ENCODE measurements around the gene ZMIZ1.
A peak's percentile ranks its signal among the peaks of the same experiment; 100 is the strongest.

Gene ZMIZ1

GRCh38 chr10:79354615-79355014 lies 285.8 kb downstream of the ZMIZ1 start:
- no peak overlapping the region for H3K23ac ChIP-seq (ENCODE audit: low read length in 2 of 2)
- peaks cover 61 to 74% of the 10 kb centered on the region in 2 experiments for H3K36me3 ChIP-seq (ENCODE audit: control insufficient read depth in 1 of 2, insufficient read depth in 2 of 2, low read depth in 1 of 2, low read length in 2 of 2)
- WGBS: 96% methylated on average over 6 of the region's 6 CpGs
- no peak overlapping the region for H2BK5ac ChIP-seq (ENCODE audit: low read depth, low read length, poor library complexity, severe bottlenecking)
- no peaks in the 10 kb centered on the region for H3K27me3 ChIP-seq (ENCODE audit: control insufficient read depth in 1 of 2, insufficient read depth in 1 of 2, low read length in 2 of 2)
- H2AFZ ChIP-seq (ENCODE audit: low read depth, low read length): no peak overlapping the region
- peaks cover 43% of the 10 kb centered on the region for H3K79me1 ChIP-seq (replicated peaks; ENCODE audit: low read length, poor library complexity, severe bottlenecking)
- H3K14ac ChIP-seq (ENCODE audit: low read length in 2 of 2): no peak overlapping the region
- H3K4me2 ChIP-seq (ENCODE audit: low read length, poor library complexity, severe bottlenecking): no peak overlapping the region
- H2BK120ac ChIP-seq (ENCODE audit: low read depth, low read length): no peak overlapping the region
- no peak overlapping the region for H2BK12ac ChIP-seq (ENCODE audit: low read length in 2 of 2)
- H3K9ac ChIP-seq (ENCODE audit: low read length): no peak overlapping the region
- no peak overlapping the region for H3K27ac ChIP-seq (ENCODE audit: low read length, poor library complexity, severe bottlenecking)
- no peak overlapping the region for H4K8ac ChIP-seq (ENCODE audit: low read length)
- H2BK15ac ChIP-seq (ENCODE audit: low read depth, poor library complexity, severe bottlenecking): no peak overlapping the region
- H2AK5ac ChIP-seq (ENCODE audit: low read length, severe bottlenecking): no peak overlapping the region
- no peak overlapping the region for H3K4me3 ChIP-seq (ENCODE audit: insufficient read depth in 1 of 2, low read depth in 1 of 2, low read length in 2 of 2)
- no peak overlapping the region for H4K91ac ChIP-seq (ENCODE audit: low read length)
- no peak for DNase-seq
- no peak overlapping the region for H3K4ac ChIP-seq (ENCODE audit: low read depth in 1 of 2, low read length in 2 of 2)
- no peak overlapping the region for H3K18ac ChIP-seq (ENCODE audit: low read depth in 1 of 2, low read length in 2 of 2)
- H3K4me1 ChIP-seq (ENCODE audit: control insufficient read depth, insufficient read depth, low read depth, low read length): peaks cover 7% of the 10 kb centered on the region
- no peaks in the 10 kb centered on the region for H3K9me3 ChIP-seq (ENCODE audit: control insufficient read depth, low read length)

GRCh38 chr10:79355420-79356017 lies 286.8 kb downstream of the ZMIZ1 start:
- no peak overlapping the region for H2AK5ac ChIP-seq (ENCODE audit: low read length, severe bottlenecking)
- no peak overlapping the region for H3K27ac ChIP-seq (ENCODE audit: low read length, poor library complexity, severe bottlenecking)
- no peak overlapping the region for H3K9ac ChIP-seq (ENCODE audit: low read length)
- no peak overlapping the region for H3K4ac ChIP-seq (ENCODE audit: low read depth in 1 of 2, low read length in 2 of 2)
- H3K79me1 ChIP-seq (replicated peaks; ENCODE audit: low read length, poor library complexity, severe bottlenecking): peaks cover 34% of the 10 kb centered on the region
- no peak overlapping the region for H4K91ac ChIP-seq (ENCODE audit: low read length)
- H2BK5ac ChIP-seq (ENCODE audit: low read depth, low read length, poor library complexity, severe bottlenecking): no peak overlapping the region
- H3K4me2 ChIP-seq (ENCODE audit: low read length, poor library complexity, severe bottlenecking): no peak overlapping the region
- H3K18ac ChIP-seq (ENCODE audit: low read depth in 1 of 2, low read length in 2 of 2): no peak overlapping the region
- no peak overlapping the region for H2BK12ac ChIP-seq (ENCODE audit: low read length in 2 of 2)
- H3K23ac ChIP-seq (ENCODE audit: low read length in 2 of 2): no peak overlapping the region
- 88% methylated on average over 6 of the region's 6 CpGs for WGBS
- no peaks in the 10 kb centered on the region for H3K9me3 ChIP-seq (ENCODE audit: control insufficient read depth, low read length)
- H2BK120ac ChIP-seq (ENCODE audit: low read depth, low read length): no peak overlapping the region
- H3K14ac ChIP-seq (ENCODE audit: low read length in 2 of 2): no peak overlapping the region
- no peak overlapping the region for H2AFZ ChIP-seq (ENCODE audit: low read depth, low read length)
- DNase-seq: no peak
- H3K4me1 ChIP-seq (ENCODE audit: control insufficient read depth, insufficient read depth, low read depth, low read length): no peaks in the 10 kb centered on the region
- no peak overlapping the region for H2BK15ac ChIP-seq (ENCODE audit: low read depth, poor library complexity, severe bottlenecking)
- no peak overlapping the region for H3K4me3 ChIP-seq (ENCODE audit: insufficient read depth in 1 of 2, low read depth in 1 of 2, low read length in 2 of 2)
- H3K27me3 ChIP-seq (ENCODE audit: control insufficient read depth in 1 of 2, insufficient read depth in 1 of 2, low read length in 2 of 2): no peaks in the 10 kb centered on the region
- H3K36me3 ChIP-seq (ENCODE audit: control insufficient read depth in 1 of 2, insufficient read depth in 2 of 2, low read depth in 1 of 2, low read length in 2 of 2): peaks cover 52 to 65% of the 10 kb centered on the region in 2 experiments
- peak overlapping the region; percentile 13 for H4K8ac ChIP-seq (ENCODE audit: low read length)

- Histone ChIP-seq H3K36me3 (ENCODE audit: control insufficient read depth in 1 of 2, insufficient read depth in 2 of 2, low read depth in 1 of 2, low read length in 2 of 2) (peaks cover 47 to 59% of the 10 kb centered on the region in 2 experiments), H3K14ac (ENCODE audit: low read length in 2 of 2) (no peak overlapping the region), H3K27ac (ENCODE audit: low read length, poor library complexity, severe bottlenecking) (no peak overlapping the region), H3K23ac (ENCODE audit: low read length in 2 of 2) (no peak overlapping the region), H2BK12ac (ENCODE audit: low read length in 2 of 2) (no peak overlapping the region), H3K4me3 (ENCODE audit: insufficient read depth in 1 of 2, low read depth in 1 of 2, low read length in 2 of 2) (no peak overlapping the region), H4K91ac (ENCODE audit: low read length) (no peak overlapping the region), H3K4ac (ENCODE audit: low read depth in 1 of 2, low read length in 2 of 2) (no peak overlapping the region), H3K18ac (ENCODE audit: low read depth in 1 of 2, low read length in 2 of 2) (no peak overlapping the region), H3K79me1 (replicated peaks; ENCODE audit: low read length, poor library complexity, severe bottlenecking) (peaks cover 30% of the 10 kb centered on the region), H3K4me1 (ENCODE audit: control insufficient read depth, insufficient read depth, low read depth, low read length) (no peaks in the 10 kb centered on the region), H4K8ac (ENCODE audit: low read length) (no peak overlapping the region), H3K4me2 (ENCODE audit: low read length, poor library complexity, severe bottlenecking) (no peak overlapping the region), H2BK15ac (ENCODE audit: low read depth, poor library complexity, severe bottlenecking) (no peak overlapping the region), H2BK120ac (ENCODE audit: low read depth, low read length) (no peak overlapping the region), H3K9me3 (ENCODE audit: control insufficient read depth, low read length) (no peaks in the 10 kb centered on the region), H2AK5ac (ENCODE audit: low read length, severe bottlenecking) (no peak overlapping the region), H3K27me3 (ENCODE audit: control insufficient read depth in 1 of 2, insufficient read depth in 1 of 2, low read length in 2 of 2) (no peaks in the 10 kb centered on the region), H2BK5ac (ENCODE audit: low read depth, low read length, poor library complexity, severe bottlenecking) (no peak overlapping the region), H2AFZ (ENCODE audit: low read depth, low read length) (no peak overlapping the region), H3K9ac (ENCODE audit: low read length) (no peak overlapping the region)
- no peak for DNase-seq
- 93% methylated on average over 5 of the region's 5 CpGs for WGBS
Measured at GRCh38 chr10:79356104-79356503, 287.3 kb downstream of the ZMIZ1 start.

- Histone ChIP-seq H3K79me1 (replicated peaks; ENCODE audit: low read length, poor library complexity, severe bottlenecking) (peaks cover 24% of the 10 kb centered on the region), H2BK5ac (ENCODE audit: low read depth, low read length, poor library complexity, severe bottlenecking) (no peak overlapping the region), H3K4me1 (ENCODE audit: control insufficient read depth, insufficient read depth, low read depth, low read length) (no peaks in the 10 kb centered on the region), H3K36me3 (ENCODE audit: control insufficient read depth in 1 of 2, insufficient read depth in 2 of 2, low read depth in 1 of 2, low read length in 2 of 2) (peaks cover 37 to 48% of the 10 kb centered on the region in 2 experiments), H3K4ac (ENCODE audit: low read depth in 1 of 2, low read length in 2 of 2) (no peak overlapping the region), H3K27me3 (ENCODE audit: control insufficient read depth in 1 of 2, insufficient read depth in 1 of 2, low read length in 2 of 2) (no peaks in the 10 kb centered on the region), H2BK12ac (ENCODE audit: low read length in 2 of 2) (no peak overlapping the region), H2AK5ac (ENCODE audit: low read length, severe bottlenecking) (no peak overlapping the region), H4K91ac (ENCODE audit: low read length) (no peak overlapping the region), H3K4me3 (ENCODE audit: insufficient read depth in 1 of 2, low read depth in 1 of 2, low read length in 2 of 2) (no peak overlapping the region), H3K4me2 (ENCODE audit: low read length, poor library complexity, severe bottlenecking) (no peak overlapping the region), H3K18ac (ENCODE audit: low read depth in 1 of 2, low read length in 2 of 2) (no peak overlapping the region), H3K23ac (ENCODE audit: low read length in 2 of 2) (no peak overlapping the region), H3K27ac (ENCODE audit: low read length, poor library complexity, severe bottlenecking) (no peak overlapping the region), H3K9ac (ENCODE audit: low read length) (no peak overlapping the region), H2AFZ (ENCODE audit: low read depth, low read length) (no peak overlapping the region), H2BK120ac (ENCODE audit: low read depth, low read length) (no peak overlapping the region), H3K14ac (ENCODE audit: low read length in 2 of 2) (no peak overlapping the region), H3K9me3 (ENCODE audit: control insufficient read depth, low read length) (no peaks in the 10 kb centered on the region), H4K8ac (ENCODE audit: low read length) (no peak overlapping the region), H2BK15ac (ENCODE audit: low read depth, poor library complexity, severe bottlenecking) (no peak overlapping the region)
- WGBS: 95% methylated on average over 9 of the region's 9 CpGs
- DNase-seq: no peak
Measured at GRCh38 chr10:79357180-79357579, 288.4 kb downstream of the ZMIZ1 start.

Measured in mesenchymal stem cell (in vitro differentiated cells and primary cell).